Glomerular visceral epithelial cell (primary cell): ENCODE results near the gene PDGFD.
A peak's percentile ranks its signal among the peaks of the same experiment; 100 is the strongest.

Source experiments
- DNase-seq: peaks from one replicate; pipeline ENCODE4 v3.0.0-alpha.2; 2016; ENCODE audit errors: extremely low spot score

Gene PDGFD

DNA sequence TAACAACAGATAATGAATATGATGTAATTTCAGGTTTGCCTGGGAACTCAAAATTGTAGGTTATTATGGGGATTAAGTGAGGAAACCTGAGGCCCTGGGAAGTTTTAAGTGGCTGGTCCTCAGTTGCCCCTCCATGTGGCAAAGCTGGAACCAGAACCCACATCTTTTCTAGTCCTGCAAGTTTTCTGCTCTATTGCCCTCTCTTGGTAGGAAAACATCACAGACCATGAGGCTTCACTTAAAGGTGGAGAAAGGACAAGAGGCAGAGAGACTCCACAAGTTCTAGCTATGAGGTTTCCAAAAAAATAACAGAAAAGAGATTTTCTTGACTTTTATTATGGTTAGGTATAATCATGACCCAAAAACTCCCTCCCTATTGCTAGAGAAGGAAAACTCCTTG lies 243.0 kb downstream of the PDGFD start:
- DNase-seq = no peak

DNA sequence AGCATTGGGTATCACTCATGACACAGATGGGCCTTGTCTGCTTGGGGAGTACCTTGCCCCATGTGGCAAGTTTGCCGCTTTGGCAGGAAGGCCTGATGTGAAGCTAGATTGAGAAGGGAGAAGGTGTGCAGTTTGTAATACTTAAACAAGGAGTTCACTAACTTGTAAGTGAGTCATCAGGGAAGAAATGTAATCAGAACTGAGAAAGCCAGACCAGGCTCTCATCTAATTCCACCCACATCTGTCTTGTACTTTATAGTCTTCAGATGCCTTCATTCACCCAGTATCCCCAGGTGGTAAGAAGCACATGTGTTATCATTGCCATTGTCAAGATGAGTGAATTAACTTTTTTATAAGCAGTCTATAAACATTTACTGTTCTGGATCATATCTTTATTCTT lies 243.5 kb downstream of the PDGFD start:
- no peak for DNase-seq

DNA sequence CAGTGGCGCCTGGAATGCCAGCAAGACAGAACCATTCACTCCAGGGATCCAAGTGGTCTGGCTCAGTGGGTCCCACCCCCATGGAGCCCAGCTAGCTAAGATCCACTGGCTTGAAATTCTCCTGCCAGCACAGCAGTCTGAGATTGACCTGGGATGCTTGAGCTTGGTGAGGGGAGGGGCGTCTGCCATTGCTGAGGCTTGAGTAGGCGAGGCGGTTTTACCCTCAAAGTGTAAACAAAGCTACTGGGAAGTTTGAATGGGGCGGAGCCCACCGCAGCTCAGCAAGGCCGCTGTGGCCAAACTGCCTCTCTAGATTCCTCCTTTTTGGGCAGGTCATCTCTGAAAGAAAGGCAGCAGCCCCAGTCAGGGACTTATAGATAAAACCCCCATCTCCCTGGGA lies 253.2 kb downstream of the PDGFD start:
- DNase-seq = no peak

DNA sequence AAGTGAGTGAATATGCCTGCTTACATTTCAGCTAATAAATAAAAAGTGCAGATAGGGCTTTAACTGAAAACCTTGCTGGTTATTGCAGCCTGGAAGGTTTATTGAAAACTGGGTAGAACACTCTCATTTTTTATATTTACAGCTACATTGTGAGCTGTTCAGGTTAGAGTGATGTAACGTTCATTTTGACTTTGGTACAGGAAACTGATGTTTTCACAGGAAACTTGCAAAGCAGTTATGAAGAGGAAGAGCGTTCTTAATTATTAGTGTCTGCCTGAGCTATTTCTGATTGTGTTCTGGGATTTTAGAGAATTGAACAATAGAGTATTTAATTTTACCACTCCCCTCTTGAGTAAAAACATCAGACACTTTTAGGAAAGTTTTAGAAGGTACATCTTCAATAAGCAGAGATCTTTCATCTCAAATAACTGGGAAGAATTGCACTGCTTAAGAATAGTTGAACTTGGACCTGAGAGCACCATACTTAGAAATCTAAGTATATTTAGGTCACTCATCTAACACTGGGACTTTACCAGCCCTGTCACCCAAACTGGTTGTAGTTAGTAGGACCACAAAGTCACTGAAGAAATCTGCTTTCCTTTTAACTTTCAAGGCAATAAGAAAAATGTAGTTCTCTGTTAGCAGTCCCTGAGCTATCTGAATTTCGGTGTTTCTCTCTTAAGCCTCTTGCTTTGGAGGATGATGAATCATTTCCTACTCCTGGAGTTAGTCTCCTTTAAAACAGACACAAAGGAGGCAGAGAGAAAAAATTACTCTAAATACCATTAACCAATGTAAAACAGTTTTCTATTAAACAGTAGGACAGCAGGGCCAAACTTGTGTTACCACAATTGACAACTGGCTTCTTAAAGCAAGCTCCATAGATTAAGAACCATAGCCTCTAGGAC lies 256.1 kb downstream of the PDGFD start:
- DNase-seq = no peak

DNA sequence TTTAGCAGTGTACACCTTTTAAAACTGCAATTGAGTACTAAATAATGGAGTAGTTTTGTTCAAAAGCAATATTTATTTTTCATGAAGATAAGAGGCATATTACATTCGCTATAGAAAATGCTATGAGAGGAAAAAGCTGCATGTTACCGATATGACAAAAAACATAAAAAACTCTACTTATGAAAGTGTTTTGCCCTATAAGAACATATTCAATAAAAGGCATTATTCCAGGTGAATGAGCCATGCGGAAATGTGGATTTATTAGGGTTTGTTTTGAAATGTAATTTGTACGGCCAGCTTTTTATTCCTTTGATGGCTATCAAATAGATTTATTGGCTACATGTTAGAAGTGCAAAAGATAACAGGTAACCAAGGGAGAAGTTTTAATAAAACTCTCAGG lies 256.8 kb downstream of the PDGFD start:
- no peak for DNase-seq

DNA sequence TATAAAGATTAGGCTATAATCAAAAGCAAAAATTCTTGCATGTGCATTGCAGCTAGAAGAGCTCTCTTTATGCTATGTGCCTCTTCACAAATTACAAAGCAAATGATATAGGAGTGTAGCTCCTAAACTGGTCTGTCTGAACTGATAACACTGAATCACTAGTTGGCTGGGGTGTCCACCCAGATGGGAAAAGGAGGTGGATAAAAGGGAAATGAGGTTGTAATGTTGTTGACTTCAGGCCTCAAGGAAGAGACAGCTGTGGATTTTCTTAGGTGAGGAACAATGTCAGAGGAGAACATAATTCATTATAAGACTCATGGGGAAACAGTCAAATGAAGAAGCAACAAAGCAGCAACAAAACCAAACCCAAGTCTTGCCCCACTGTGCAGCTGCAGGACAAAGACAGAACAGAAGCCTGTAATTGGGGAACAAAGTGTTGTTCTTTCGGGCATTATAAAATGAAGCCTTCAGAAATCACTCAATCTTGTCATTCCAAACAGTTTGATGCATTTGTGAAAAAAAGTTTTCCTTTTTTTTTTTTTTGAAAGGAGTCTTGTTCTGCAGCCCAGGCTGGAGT lies 257.6 kb downstream of the PDGFD start:
- DNase-seq = no peak

DNA sequence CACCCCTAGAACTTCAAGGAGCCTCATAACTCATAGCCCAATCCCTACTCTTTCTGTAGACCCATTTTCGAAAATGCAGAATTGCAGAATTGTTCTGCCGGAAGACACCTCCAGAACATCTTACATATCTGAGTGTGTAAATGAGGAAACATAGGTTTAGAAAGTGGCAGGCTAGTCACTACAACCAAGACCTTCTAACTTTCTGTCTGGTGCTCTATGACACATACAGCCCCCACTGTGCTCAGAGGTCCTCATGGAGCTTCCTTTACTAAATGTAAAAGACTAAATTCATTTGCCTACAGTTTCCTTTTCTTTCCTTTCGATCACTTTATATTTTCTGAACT lies 259.7 kb downstream of the PDGFD start:
- DNase-seq = no peak

DNA sequence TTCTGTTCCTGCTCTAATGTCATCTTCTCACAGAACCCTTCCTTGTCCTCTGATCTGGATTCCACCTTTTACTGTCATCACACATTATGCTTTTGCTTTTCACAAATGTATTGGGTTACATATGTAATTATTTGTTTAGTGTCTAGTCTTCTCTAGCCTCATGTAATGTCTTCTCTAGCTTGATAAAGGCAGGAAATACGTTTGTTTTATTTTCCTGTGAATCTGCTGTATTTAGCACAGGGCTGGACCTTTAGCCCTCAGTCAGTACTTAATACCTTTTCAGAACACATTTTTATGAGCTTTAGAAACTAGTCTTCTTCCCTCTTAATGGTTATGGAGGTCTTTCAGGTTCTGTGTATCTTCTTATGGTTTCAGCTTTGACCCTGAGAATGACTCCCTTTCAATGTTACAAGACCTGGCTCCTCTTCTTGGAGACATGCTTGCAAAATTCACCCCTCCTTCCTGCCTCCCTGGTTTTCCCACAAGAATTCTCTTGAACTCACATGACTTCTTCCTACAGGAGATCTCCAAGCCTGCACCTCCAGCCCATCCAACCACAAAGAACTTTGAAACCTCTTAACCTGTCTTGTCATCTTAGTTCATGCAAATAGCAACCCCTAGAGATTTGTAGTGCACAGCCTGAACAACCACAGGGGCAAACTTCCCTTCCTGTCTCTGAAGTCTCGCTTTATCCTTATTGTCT lies 260.2 kb downstream of the PDGFD start:
- DNase-seq = no peak

DNA sequence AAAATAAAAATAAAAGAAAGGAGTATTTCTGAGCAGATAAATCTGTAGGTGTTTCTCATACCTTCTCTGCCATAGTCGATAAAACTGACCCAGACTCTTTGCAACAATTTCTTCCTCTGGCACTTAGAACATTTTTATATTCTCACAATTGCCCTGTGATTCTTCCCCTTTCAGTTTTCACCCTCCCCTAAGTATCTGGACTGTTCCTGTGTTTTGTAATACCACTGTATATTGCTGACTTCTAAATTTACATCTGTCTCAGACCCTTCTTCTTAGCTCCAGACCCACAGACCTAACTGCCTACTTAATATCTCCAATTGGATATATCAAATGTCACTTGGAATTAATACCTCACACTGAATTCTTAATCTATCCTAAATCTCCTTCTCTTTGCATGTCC lies 261.0 kb downstream of the PDGFD start:
- DNase-seq = no peak

DNA sequence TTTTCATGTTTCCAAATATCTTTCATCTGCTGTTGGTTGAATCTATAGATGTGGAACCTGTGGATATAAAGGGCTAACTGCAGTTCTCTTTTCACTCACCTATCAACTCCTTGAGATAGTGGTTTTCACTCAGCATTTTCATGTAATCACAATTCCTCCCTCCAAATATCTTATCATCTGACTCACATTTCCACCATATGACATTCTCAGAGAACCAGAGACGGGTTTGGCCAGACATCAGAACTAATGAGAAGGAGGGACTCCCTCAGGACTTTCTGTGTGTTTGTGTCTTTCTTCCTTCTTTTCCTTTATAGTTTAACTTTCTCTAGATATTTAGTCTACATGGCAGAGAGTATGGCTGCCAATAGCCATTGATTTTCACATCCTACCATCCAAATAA lies 262.3 kb downstream of the PDGFD start:
- DNase-seq = no peak

DNA sequence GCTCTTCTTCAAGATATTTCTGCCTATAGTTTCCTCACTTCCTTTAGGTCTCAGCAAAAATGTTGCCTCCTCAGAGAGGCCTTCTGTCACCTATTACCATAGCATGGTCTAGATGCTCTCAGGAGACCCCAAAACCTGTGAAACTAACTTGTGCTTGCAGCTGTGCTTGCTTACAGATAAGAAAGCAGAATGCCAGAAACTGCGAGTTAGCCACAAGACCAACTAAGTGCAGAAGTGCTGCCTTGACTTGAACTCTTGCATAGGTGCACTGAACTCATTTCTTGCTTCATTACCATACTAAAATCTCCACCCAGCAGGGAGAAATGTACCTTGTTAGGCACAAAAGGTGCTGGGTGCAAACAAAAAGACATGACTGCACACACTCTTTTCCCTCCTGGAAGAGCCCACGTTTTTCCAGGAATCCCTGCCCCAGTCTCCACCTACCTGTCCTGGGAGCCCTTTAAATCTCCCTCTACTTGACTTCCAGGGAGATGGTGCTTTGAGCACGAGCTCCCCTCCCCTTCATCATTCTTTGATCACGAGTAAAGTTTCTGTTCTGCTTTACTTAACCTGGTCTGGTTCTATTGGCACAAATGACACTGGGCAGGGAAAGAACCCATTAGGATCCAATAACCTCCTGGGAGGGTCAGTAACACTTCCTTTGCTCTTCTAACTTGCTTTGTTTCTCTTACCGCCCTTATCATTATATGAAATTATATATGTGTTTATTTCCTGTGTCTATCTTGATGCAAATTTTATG lies 265.2 kb downstream of the PDGFD start:
- DNase-seq = no peak

DNA sequence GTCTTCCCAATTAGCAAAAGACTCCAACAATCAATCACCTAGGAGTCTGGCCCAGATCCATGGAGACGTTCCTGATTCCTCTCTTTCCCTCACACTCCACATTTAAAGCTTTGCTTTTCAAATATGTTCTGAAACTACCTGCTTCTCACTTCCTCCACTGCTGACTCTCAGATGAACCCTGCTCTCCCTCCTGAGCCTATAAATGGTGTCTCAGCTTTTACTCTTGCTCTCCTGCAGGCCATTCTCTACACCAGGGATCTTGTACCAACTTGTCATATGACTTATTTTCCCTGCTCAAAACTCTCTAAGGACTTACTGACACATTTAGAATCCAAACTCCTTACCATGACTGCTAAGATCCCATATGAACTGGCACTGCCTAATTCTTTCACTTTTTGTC lies 265.9 kb downstream of the PDGFD start:
- no peak for DNase-seq

DNA sequence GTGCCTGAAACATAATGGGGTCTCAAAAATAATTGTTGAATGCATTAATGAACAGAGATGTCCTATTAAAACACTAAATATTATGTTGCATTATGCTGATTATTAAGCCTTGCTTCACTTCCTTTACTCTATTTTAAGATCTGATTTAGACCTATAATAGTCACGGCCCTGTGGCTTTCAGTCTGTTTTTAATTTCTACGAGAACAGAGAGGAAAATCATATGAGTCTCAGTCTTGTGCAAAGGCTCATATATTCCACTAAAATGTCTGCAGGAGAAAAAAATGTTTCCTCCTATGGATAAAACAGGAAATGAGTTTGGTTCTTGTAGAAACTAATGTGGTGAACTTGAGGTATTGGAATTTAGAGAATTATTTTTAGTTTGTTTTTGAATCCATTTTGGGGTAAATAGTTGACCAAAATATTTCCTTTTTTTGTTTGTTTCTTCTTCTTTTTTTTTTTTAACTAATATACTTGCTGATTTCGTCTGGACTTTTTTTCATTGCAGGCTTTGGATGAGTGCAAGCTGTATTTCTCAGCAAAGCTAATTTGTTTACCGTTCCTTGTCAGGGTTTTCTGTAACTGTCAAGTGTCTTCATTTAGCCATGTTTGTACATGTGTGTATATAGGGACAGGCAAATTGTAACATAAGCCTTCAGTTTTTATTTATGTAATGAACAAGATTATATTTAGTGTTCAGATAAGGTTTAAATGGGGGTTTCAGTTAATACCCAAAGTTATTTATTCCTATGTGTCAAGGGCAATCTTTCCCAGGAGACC lies 266.6 kb downstream of the PDGFD start:
- no peak for DNase-seq

DNA sequence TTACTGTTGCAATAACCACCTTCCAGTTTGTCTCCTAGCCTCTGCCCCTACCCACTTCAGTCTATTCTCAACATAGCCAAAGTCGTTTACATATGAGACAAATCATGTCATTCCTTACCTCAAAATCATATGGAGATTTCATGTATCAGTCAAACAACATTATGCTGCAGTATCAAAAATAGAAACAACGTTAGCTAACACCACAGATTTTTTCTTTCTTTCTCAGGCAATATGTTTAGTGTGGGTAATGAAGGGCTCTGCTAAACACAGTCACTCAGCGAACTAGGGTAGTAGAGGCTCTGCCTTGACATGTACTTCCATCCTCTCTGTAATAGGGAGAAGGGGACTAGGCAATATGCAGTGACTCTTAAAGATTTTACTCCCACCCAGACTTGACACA lies 268.8 kb downstream of the PDGFD start:
- no peak for DNase-seq

DNA sequence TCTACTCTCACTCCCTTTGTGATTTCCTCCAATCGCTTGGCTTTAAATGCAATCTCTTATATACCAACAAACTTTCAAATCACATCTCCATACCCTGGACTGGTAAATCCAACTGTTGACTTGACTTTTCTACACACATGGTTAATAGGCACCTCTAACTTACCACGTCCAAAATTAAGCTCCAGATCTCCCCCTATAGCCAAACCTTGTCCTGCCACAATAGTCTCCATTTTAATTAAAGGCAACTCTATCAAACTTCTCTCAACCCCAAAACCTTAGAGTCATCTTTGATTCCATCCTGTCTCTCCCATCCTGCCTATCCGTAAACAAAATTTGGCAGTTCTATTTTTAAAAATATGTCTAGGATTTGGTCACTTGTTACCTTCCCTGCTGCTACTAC lies 269.3 kb downstream of the PDGFD start:
- DNase-seq = no peak

DNA sequence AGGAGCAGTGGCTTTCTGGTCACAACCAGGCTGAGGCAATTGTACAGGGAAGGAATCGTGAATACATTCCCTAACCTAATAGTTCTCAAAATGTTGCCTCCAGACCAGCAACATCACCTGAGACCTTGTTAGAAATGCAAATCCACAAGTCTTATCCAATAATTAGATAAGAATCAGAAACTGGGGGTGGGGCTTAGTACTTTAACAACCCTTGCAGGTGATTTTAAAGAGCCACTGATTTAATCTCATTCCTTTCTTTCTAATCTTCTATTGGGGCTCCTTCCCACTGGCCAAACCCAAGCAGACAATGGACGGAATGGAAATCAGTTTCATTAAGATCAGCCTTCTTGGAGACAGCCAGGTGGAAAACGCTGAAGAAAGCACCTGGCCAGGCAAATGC lies 269.9 kb downstream of the PDGFD start:
- no peak for DNase-seq

DNA sequence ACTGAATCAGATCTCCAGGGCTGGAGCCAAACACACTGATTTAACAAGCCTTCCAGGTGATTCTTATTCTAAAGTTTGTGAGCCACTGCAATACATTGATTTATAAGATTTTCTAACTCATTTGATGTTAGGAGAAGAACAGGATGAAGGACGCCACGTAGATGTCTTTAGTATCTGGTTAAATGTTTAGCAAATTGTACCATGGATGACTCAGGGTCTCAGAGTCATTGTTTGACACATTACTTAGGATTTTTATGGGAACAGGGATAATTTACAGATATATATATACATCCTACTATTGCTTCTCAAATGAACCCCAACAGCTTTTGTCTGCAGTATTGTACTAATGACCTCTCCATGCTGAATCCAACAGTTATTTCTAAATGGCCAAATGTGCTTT lies 270.6 kb downstream of the PDGFD start:
- DNase-seq = no peak

DNA sequence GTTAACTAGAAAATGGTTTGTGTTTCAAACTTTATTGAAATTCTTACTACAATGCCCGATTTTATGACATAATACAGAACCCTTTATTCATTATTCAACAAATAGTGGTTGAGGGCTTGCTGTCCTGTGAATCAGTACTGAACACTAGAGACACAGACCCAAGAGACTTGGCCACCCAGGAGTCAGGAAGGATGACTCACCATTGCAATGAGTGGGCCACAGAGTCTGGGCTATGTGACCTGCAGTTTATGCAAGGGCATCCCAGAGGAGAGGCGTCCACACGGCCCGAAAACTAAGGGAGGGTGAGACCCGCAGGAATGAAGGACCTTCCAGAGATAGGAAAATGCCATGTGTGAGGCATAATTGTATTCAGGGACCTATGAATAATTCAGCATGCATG lies 271.3 kb downstream of the PDGFD start:
- DNase-seq = peak; percentile 2

DNA sequence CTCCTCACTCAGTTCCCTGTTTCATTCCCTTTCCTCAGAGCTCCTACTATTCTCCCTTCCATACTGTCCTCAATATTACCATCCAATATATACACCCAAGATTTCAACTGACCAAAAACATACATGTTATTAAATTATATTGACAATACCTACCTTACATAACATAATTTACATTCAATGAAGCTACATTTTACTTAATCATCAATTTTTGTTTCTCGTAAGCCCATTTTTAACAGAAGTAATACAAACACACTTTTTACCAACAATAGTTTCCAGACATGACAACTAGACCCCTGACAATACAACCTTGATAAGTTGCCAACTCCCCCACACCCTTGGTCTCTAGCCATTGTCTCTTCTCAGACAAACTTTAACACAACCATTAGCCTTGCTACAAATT lies 273.3 kb downstream of the PDGFD start:
- DNase-seq = no peak

DNA sequence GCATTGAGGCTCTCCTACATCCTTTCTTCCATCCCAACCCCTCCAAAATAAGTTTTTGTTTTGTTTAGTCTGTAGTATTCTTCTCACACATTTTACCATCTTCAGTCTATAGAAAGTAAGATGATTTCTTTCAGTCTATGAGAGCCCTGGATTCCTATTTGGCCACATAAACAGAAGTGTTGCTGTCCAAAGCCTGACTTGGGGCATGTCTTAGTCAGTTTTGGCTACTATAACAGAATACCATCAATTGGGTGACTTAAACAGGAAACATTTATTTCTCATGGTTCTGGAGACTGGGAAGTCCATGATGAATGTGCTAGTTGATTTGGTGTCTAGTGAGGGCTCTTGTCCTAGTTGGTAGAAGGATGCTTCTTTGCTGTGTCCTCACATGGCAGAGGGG lies 274.3 kb downstream of the PDGFD start:
- no peak for DNase-seq

DNA sequence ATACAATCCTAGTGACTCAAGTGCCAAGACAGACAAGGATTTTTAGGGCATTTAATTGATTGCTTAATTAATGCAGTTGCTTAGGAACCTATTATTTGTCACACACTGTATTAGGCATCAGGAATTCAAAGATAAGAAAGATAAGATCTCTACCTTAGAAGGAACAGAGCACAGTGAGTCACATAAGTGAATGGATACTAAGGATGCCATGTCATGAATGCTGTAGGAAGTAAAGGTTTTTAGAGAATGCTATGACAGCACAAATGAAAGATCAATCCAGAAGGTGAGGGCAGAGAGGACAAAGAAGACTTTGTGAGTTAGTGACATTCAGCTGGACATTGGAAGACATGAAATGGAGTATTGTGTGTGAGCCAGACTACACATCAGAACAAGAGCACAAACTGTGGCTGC lies 275.4 kb downstream of the PDGFD start:
- DNase-seq = no peak
